ENCODE measurements around the gene HACD1.

Gene HACD1

GRCh38 chr10:17562614-17563013, 54.6 kb downstream of the HACD1 start:
- TF ChIP-seq, protein P1, sequence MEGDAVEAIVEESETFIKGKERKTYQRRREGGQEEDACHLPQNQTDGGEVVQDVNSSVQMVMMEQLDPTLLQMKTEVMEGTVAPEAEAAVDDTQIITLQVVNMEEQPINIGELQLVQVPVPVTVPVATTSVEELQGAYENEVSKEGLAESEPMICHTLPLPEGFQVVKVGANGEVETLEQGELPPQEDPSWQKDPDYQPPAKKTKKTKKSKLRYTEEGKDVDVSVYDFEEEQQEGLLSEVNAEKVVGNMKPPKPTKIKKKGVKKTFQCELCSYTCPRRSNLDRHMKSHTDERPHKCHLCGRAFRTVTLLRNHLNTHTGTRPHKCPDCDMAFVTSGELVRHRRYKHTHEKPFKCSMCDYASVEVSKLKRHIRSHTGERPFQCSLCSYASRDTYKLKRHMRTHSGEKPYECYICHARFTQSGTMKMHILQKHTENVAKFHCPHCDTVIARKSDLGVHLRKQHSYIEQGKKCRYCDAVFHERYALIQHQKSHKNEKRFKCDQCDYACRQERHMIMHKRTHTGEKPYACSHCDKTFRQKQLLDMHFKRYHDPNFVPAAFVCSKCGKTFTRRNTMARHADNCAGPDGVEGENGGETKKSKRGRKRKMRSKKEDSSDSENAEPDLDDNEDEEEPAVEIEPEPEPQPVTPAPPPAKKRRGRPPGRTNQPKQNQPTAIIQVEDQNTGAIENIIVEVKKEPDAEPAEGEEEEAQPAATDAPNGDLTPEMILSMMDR (IDR thresholded peaks at IDR 0.05; ENCODE audit: control insufficient read depth, extremely low read depth, insufficient read depth): no peak
- DNase-seq (ENCODE audit: low read depth): no peak
- no peak overlapping the region for H3K4me3 ChIP-seq (ENCODE audit: low read depth, low read length)

DNA sequence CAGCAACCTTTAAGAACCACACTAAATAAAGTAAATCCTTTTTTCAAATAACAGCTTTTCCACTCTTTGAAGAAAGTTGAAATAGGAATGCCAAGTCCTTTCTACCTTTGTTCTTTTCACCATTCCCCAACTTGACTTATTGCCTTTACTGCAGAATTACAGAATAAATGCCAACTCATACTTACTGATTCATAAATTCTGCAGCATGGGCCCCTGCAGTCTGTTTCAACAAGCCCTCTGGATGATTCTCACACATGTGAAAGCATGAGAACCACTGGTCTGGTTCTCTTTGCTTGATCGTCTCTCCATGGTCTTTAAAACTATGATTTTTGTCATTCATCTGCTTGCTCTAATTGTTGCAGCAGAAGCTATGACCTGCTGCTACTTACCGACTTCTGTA, 56.1 kb downstream of the HACD1 start:
- no peak overlapping the region for H3K4me3 ChIP-seq (ENCODE audit: low read depth, low read length)
- no peak for DNase-seq (ENCODE audit: low read depth)
- TF ChIP-seq, protein P1 (IDR thresholded peaks at IDR 0.05; ENCODE audit: control insufficient read depth, extremely low read depth, insufficient read depth): no peak

DNA sequence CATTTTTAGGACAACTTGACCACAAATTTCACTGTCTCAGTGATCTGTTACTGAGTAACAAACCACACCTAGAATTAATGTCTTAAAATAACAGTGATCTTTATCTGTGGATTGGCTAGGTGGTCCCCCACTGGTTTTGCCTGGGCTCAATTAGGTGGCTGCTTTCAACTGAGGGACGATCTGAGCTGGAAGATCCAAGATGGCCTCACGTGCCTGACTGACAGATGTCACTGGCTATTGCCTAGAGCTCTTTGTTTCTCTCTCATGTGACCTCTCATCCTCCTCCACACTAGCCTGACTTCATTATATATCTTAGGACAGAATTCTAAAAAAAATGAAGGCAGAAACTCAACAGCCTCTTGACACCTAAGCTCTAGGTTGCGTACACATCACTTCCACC, 59.7 kb downstream of the HACD1 start:
- TF ChIP-seq, protein P1 (IDR thresholded peaks at IDR 0.05; ENCODE audit: control insufficient read depth, extremely low read depth, insufficient read depth): no peak
- no peak for DNase-seq (ENCODE audit: low read depth)
- no peak overlapping the region for H3K4me3 ChIP-seq (ENCODE audit: low read depth, low read length)

DNA sequence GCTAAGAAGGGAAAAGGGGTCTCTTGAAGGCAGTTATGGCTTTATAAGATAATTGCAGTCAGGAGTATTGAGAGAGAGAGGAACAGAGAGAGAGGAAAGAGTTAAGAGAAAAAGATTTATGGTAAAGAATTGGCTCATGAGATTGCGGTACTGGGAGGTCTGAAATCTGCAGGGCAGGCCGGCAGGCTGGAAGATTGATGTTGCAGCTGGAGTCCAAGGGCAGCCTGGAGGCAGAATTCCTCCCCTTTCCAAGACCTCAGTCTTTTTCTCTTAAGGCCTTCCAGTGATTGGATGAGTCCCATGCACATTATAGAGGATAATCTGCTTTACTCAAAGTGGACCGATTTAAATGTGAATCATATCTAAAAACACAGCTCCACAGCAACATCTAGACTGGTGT, 68.4 kb downstream of the HACD1 start:
- no peak for DNase-seq (ENCODE audit: low read depth)
- H3K4me3 ChIP-seq (ENCODE audit: low read depth, low read length): no peak overlapping the region

GRCh38 chr10:17548162-17548561, 69.0 kb downstream of the HACD1 start:
- H3K4me3 ChIP-seq (ENCODE audit: low read depth, low read length): no peak overlapping the region
- TF ChIP-seq, protein P1 (IDR thresholded peaks at IDR 0.05; ENCODE audit: control insufficient read depth, extremely low read depth, insufficient read depth): no peak
- no peak for DNase-seq (ENCODE audit: low read depth)

More for the DNA sequence above, 68.4 kb downstream of the HACD1 start:
- TF ChIP-seq, protein P1 (IDR thresholded peaks at IDR 0.05; ENCODE audit: control insufficient read depth, extremely low read depth, insufficient read depth): no peak

DNA sequence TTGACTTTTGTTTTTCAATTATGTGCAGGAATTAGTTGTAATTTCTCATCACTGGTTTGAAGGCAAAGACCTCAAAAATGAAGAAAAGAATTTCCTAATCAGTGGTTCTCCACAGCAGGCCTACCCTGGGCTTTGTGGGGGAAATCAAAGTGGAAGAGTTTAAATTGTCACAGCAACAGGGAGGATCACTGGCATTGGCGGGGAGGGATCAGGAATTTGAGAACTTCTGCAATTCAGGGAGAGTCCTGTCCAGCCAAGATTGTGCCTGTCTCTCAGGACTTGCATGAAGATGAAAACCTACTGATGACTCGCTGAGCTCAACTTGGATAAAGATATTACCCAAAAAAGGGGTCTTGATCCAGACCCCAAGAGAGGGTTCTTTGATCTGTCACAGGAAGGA, 70.1 kb downstream of the HACD1 start:
- no peak overlapping the region for H3K4me3 ChIP-seq (ENCODE audit: low read depth, low read length)
- DNase-seq (ENCODE audit: low read depth): no peak
- TF ChIP-seq, protein P1 (IDR thresholded peaks at IDR 0.05; ENCODE audit: control insufficient read depth, extremely low read depth, insufficient read depth): no peak

DNA sequence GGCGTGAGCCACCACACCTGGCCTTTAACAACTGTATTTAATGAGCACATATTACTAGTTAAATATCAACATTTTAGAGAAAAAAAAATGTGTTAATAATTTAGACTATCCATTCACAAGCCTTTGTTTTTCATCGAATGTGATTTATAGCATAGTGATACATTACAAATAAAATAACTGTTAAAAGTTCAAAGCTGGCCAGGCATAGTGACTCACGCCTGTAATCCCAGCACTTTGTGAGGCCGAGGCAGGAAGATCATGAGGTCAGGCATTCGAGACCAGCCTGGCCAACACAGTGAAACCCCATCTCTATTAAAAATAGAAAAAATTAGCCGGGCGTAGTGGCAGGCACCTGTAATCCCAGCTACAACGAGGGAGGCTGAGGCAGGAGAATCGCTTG, 72.7 kb downstream of the HACD1 start:
- no peak for DNase-seq (ENCODE audit: low read depth)
- TF ChIP-seq, protein P1 (IDR thresholded peaks at IDR 0.05; ENCODE audit: control insufficient read depth, extremely low read depth, insufficient read depth): no peak
- H3K4me3 ChIP-seq (ENCODE audit: low read depth, low read length): no peak overlapping the region

All from LNCaP clone FGC (cell line).